Testis (tissue), 3 donors: ENCODE data around the gene KIRREL1. TPM values are rescaled to one million over a fixed set of nuclear protein-coding genes. Genes with fewer than 3 reads are reported as not detected.

Experiments used
- DNase-seq: peaks from one replicate; pipeline ENCODE4 v3.0.0-alpha.2; 2019
- H3K27ac ChIP-seq, 2 donors: fragments of 200-600 bp; sonication (generic); one replicate each; pipeline ENCODE4 v1.5.1; 2019
- H3K27me3 ChIP-seq: fragments of 200-600 bp; sonication (generic); one replicate; pipeline ENCODE4 v1.5.1; 2019
- H3K36me3 ChIP-seq: fragments of 200-600 bp; sonication (generic); one replicate; pipeline ENCODE4 v1.5.1; 2017; ENCODE audit warnings: low read depth; ENCODE audit errors: missing control alignments
- H3K4me1 ChIP-seq: fragments of 200-600 bp; sonication (generic); one replicate; pipeline ENCODE4 v1.5.1; 2019
- H3K4me3 ChIP-seq, 2 donors: fragments of 200-600 bp; sonication (generic); one replicate each; pipeline ENCODE4 v1.5.1; 2017 to 2019
- H3K9me3 ChIP-seq: fragments of 200-600 bp; sonication (generic); one replicate; pipeline ENCODE4 v1.5.1; 2017
- CTCF ChIP-seq, 3 experiments: fragments of 450-650 bp in 2 of 3; fragments of 200-600 bp in 1 of 3; sonication (generic) in 1 of 3; IDR thresholded peaks; one replicate each; pipeline ENCODE4 v1.5.1; 2016 to 2019; ENCODE audit warnings: antibody characterized with exemption in 3 of 3, mild to moderate bottlenecking in 2 of 3, moderate library complexity in 1 of 3
- POLR2A ChIP-seq: fragments of 450-650 bp; IDR thresholded peaks from one replicate; pipeline ENCODE4 v1.6.1; 2017; ENCODE audit warnings: antibody characterized with exemption, mild to moderate bottlenecking, moderate library complexity
- WGBS, 2 donors: methylation state at CpG; one replicate each; pipeline ENCODE4 v1.1.5; 2018; 5-methylcytosine and 5-hydroxymethylcytosine counted together
- intact Hi-C: fragments of 100-400 bp; cut with DNase I; formaldehyde crosslinking; loops from one replicate; pipeline ENCODE4 v1.15.1; 2023; ENCODE audit warnings: low total_unique reads
- polyA plus RNA-seq: library from polyadenylated mRNA; stranded (reverse); fragments of 350-450 nt; fragmentation: Illumina TruSeq; extraction: RNeasy Lipid Tissue Mini Kit (QIAGEN cat#74804); gene quantifications from one replicate; pipeline ENCODE4 v1.2.3, GENCODE V29; 2014; ENCODE audit warnings: low read depth, low replicate concordance; ENCODE audit not compliant: insufficient read depth
- total RNA-seq, 2 donors: library from RNA; depleted of rRNA; stranded (reverse); fragments of >200 nt; gene quantifications; one replicate each; pipeline ENCODE4 v1.2.3, GENCODE V29; 2016

KIRREL1 gene
- total and polyA plus RNA-seq, 3 donors from 2014 or later: 15.5 to 31.9 (median 19.9) TPM

GRCh38 chr1:158000507-158000906, 7.1 kb downstream of the KIRREL1 start:
- DNase-seq: no peak
- Histone ChIP-seq H3K27ac (no peak overlapping the region), H3K4me1 (peaks cover 60% of the 10 kb centered on the region), H3K36me3 (no peaks in the 10 kb centered on the region), H3K27me3 (no peaks in the 10 kb centered on the region), H3K9me3 (no peaks in the 10 kb centered on the region), H3K4me3 (no peak overlapping the region)
- intact Hi-C loops: no loop called here
- WGBS, 2 donors: 71 to 83% methylated on average over 4 of the region's 4 CpGs
- TF ChIP-seq POLR2A (no peak), CTCF (IDR thresholded peaks at IDR 0.05) (no peak)

DNA sequence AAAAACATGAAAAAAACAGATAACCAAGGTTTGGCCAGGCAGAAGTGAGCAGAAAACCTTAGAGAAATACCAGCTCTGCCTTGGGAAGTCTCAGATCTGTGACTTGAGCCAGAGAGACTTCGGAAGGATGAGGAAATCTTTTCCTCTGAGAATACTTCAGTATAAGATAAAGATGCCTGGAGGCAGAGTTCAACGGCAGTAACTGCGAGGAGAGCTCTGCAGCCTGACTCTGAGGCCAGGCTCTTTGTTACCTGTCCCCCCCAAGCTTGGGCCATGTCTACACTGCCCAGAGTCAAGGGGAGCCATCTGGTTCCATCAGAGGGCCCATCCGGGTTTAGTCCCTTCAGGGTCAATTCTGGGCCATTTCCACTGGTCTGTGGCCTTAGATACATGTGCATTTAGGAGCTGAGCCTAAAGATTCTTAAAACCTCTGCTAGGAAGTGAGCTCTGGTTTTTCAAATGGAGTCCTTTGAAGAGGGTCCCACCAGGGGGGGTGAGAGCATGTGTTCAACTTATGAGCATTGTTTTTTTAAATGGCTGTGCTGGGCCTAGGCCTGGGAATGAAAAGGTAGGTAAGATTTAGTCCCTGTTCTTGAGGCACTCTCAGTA, 8.7 kb downstream of the KIRREL1 start:
- H3K9me3 ChIP-seq: no peaks in the 10 kb centered on the region
- 46 to 53% methylated on average over 4 of the region's 4 CpGs for WGBS, 2 donors
- H3K4me1 ChIP-seq: peaks cover 53% of the 10 kb centered on the region
- peak overlapping the region in 1 of 2 donors; percentile 29 for H3K27ac ChIP-seq
- TF ChIP-seq POLR2A: no peak
- DNase-seq: no peak
- H3K27me3 ChIP-seq: no peaks in the 10 kb centered on the region
- no peak overlapping the region for H3K4me3 ChIP-seq
- intact Hi-C loops: no loop called here
- no peaks in the 10 kb centered on the region for H3K36me3 ChIP-seq

DNA sequence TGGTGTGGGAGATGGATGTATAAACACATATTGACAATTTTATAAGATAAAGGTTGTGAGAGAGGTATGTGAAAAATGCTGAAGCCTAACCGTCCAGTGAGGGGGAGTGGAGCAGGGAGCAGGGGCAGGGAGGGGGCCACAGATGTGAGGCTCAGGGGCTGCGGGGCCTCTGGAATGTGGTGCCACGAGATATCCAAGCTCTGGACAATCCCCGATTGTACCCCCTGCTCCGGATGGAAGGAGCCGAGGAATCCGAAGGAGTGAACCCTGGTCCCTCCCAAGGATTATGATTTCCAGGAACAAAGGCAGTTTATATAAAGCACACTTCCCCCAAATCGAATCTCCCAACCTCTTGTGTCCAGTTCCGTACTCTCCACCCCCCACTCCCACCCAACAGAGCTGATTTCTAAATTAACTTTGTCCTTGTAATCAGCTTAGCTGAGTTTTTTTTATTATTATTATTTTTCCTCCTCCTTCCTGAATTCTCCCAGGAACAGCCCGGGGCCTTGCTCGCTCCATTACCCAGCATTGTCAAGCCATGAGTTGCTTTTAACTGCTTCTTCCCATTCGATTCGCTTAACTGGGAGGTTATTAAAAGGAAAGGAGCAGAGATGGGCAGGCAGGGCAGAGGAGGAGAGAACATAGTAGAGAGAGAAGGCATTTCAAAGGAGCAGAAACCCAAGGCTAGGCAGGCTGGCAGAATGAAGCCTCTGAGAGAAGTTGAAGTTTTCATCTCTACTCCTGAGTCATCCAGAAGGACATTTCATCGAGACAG, 9.4 kb downstream of the KIRREL1 start:
- TF ChIP-seq POLR2A (no peak), CTCF (IDR thresholded peaks at IDR 0.05) (no peak)
- 35 to 43% methylated on average over 14 of the region's 14 CpGs for WGBS, 2 donors
- Histone ChIP-seq H3K4me3 (no peak overlapping the region), H3K36me3 (no peaks in the 10 kb centered on the region), H3K27me3 (no peaks in the 10 kb centered on the region), H3K4me1 (peaks cover 59% of the 10 kb centered on the region), H3K27ac (peak overlapping the region; percentile 3 to 29), H3K9me3 (no peaks in the 10 kb centered on the region)
- intact Hi-C loops: no loop called here
- no peak for DNase-seq

- H3K27ac ChIP-seq: peak overlapping the region in 1 of 2 donors; percentile 3
- peaks cover 59% of the 10 kb centered on the region for H3K4me1 ChIP-seq
- H3K4me3 ChIP-seq: no peak overlapping the region
- H3K27me3 ChIP-seq: no peaks in the 10 kb centered on the region
- no peak for TF ChIP-seq CTCF (IDR thresholded peaks at IDR 0.05)
- no peak for TF ChIP-seq POLR2A
- intact Hi-C loops: no loop called here
- no peaks in the 10 kb centered on the region for H3K36me3 ChIP-seq
- peak; percentile 23 for DNase-seq
- 43 to 51% methylated on average over 5 of the region's 5 CpGs for WGBS, 2 donors
- H3K9me3 ChIP-seq: no peaks in the 10 kb centered on the region
Measured at GRCh38 chr1:158003406-158003800, 10.0 kb downstream of the KIRREL1 start.

GRCh38 chr1:158005224-158005623, 11.8 kb downstream of the KIRREL1 start:
- no peak for DNase-seq
- intact Hi-C loops: no loop called here
- WGBS, 2 donors: 61 to 65% methylated on average over 2 of the region's 2 CpGs
- Histone ChIP-seq H3K27ac (no peak overlapping the region), H3K4me3 (no peak overlapping the region), H3K4me1 (peaks cover 69% of the 10 kb centered on the region), H3K9me3 (no peaks in the 10 kb centered on the region), H3K36me3 (no peaks in the 10 kb centered on the region), H3K27me3 (no peaks in the 10 kb centered on the region)
- TF ChIP-seq POLR2A (no peak), CTCF (IDR thresholded peaks at IDR 0.05) (no peak)
